T-cell (primary cell): ENCODE data around the gene MOCS2. TPM values are rescaled to one million over a fixed set of nuclear protein-coding genes. Genes with fewer than 3 reads are reported as not detected.

Experiments
- ATAC-seq, 4 experiments: fragments of 200-7000 bp in 3 of 4; fragments of 150-1000 bp in 1 of 4; cut with Tn5 transposase; replicated peaks in 1 of 4; 1 replicate in 3 of 4; 2 replicates in 1 of 4; pipeline ENCODE4 v1.10.0; 2021; ENCODE audit warnings: moderate library complexity in 3 of 4, mild to moderate bottlenecking in 2 of 4, moderate number of reproducible peaks in 1 of 4
- CTCF ChIA-PET, 2 donors: fragments of 300-600 bp; sonication (Branson Sonifier 250); formaldehyde crosslinking; loops; one replicate each; lab custom pipeline; 2022; ENCODE audit warnings: antibody characterized with exemption in 2 of 2; lab: Charles Lee
- POLR2A ChIA-PET, 2 donors: fragments of 300-600 bp; sonication (Branson Sonifier 250); formaldehyde crosslinking; loops; one replicate each; lab custom pipeline; 2022; ENCODE audit warnings: antibody characterized with exemption in 2 of 2; lab: Charles Lee
- DNase-seq, 35 experiments: peaks; one replicate each; pipeline versions ENCODE4 v3.0.0 to v3.0.0-alpha.2; 2013 to 2023
- H3K27ac ChIP-seq: one replicate; pipeline ENCODE4 v1.5.1; 2013; ENCODE audit warnings: low read length
- H3K27me3 ChIP-seq, 2 experiments: replicated peaks in 1 of 2; 1 replicate in 1 of 2; 2 replicates in 1 of 2; pipeline versions ENCODE4 v1.6.1 to v1.7.0; 2013; ENCODE audit warnings: low read length in 1 of 2, mixed read lengths in 1 of 2; ENCODE audit not compliant: control insufficient read depth in 2 of 2, insufficient read depth in 2 of 2; ENCODE audit errors: extremely low read depth in 1 of 2
- H3K36me3 ChIP-seq, 2 donors: 1 replicate in 1 of 2; 2 replicates in 1 of 2; pipeline versions ENCODE4 v1.6.1 to v1.7.0; 2013; ENCODE audit warnings: low read length in 1 of 2; ENCODE audit not compliant: control insufficient read depth in 2 of 2, insufficient read depth in 1 of 2; ENCODE audit errors: extremely low read depth in 1 of 2
- H3K4me1 ChIP-seq, 2 experiments: 1 replicate in 1 of 2; 2 replicates in 1 of 2; pipeline versions ENCODE4 v1.6.1 to v1.7.0; 2013; ENCODE audit warnings: low read length in 2 of 2, mixed read lengths in 1 of 2; ENCODE audit not compliant: insufficient read depth in 2 of 2, control insufficient read depth in 1 of 2; ENCODE audit errors: extremely low read depth in 1 of 2
- H3K4me3 ChIP-seq, 2 donors: 1 replicate in 1 of 2; 2 replicates in 1 of 2; pipeline versions ENCODE4 v1.5.1 to v1.7.0; 2013; ENCODE audit warnings: mild to moderate bottlenecking in 2 of 2, low read length in 1 of 2, moderate library complexity in 1 of 2; ENCODE audit not compliant: control insufficient read depth in 1 of 2; ENCODE audit errors: extremely low read depth in 1 of 2
- H3K9me3 ChIP-seq: 2 replicates; pipeline ENCODE4 v1.7.0; 2013
- H3K27ac Mint-ChIP-seq, 2 donors: one replicate each; pipeline ENCODE4 v1.8.0; 2020 to 2021; ENCODE audit warnings: mild to moderate bottlenecking in 2 of 2, mixed read lengths in 2 of 2
- H3K27me3 Mint-ChIP-seq, 2 donors: one replicate each; pipeline ENCODE4 v1.8.0; 2021 to 2022; ENCODE audit warnings: mixed read lengths in 2 of 2
- H3K36me3 Mint-ChIP-seq: one replicate; pipeline ENCODE4 v1.8.0; 2021; ENCODE audit warnings: mixed read lengths
- H3K4me1 Mint-ChIP-seq, 3 donors: one replicate each; pipeline ENCODE4 v1.8.0; 2020 to 2022; ENCODE audit warnings: mixed read lengths in 3 of 3, mild to moderate bottlenecking in 1 of 3
- H3K4me3 Mint-ChIP-seq, 3 donors: one replicate each; pipeline ENCODE4 v1.8.0; 2020 to 2022; ENCODE audit warnings: mild to moderate bottlenecking in 3 of 3, mixed read lengths in 3 of 3, moderate library complexity in 3 of 3
- H3K9me3 Mint-ChIP-seq, 3 donors: one replicate each; pipeline ENCODE4 v1.8.0; 2020 to 2022; ENCODE audit warnings: mixed read lengths in 3 of 3
- WGBS: methylation state at CpG from one replicate; pipeline ENCODE4 v1.1.5; 2013; ENCODE audit warnings: missing lambda C conversion rate; ENCODE audit not compliant: insufficient coverage; 5-methylcytosine and 5-hydroxymethylcytosine counted together
- total RNA-seq, 35 experiments: library from RNA in 6 of 35; stranded (reverse) in 6 of 35; fragments of 120-200 nt in 1 of 35; gene quantifications; one replicate each; pipeline versions ENCODE4 v1.2.1 to v1.2.4 and lab custom pipeline; 2013 to 2026

Gene MOCS2
- total RNA-seq, 5 donors from 2014 or later (not counting 1 experiment from before 2014, with no cell fraction given) = 15.2 to 26.1 (median 21.0) TPM

GRCh38 chr5:53105611-53106300 lies 3.8 kb downstream of the MOCS2 start:
- Histone ChIP-seq H3K9me3 (no peaks in the 10 kb centered on the region), H3K36me3 (peaks cover 0 to 28% of the 10 kb centered on the region in 2 donors), H3K4me1 (peaks cover 9 to 12% of the 10 kb centered on the region in 2 experiments), H3K4me3 (no peak overlapping the region), H3K27me3 (no peaks in the 10 kb centered on the region), H3K27ac (no peak overlapping the region)
- ChIA-PET POLR2A (no interaction called here), CTCF (interaction anchor here in 1 of 2 donors (0.8 to 2.3 kb wide), 3 partner anchors 9 to 12 kb away, joined by 3 to 6 read pairs (median 3); no protein-coding TSS in a partner anchor)
- Mint-ChIP-seq H3K27ac (no peak overlapping the region), H3K27me3 (no peaks in the 10 kb centered on the region), H3K36me3 (peaks cover 28% of the 10 kb centered on the region), H3K4me3 (no peak overlapping the region), H3K9me3 (no peaks in the 10 kb centered on the region), H3K4me1 (peaks cover 54 to 74% (median 64%) of the 10 kb centered on the region in 3 donors)
- ATAC-seq (no peak), DNase-seq (no peak)
- no CpG with 5 or more reads among the region's 5 CpGs for WGBS

GRCh38 chr5:53100606-53101005 lies 9.0 kb downstream of the MOCS2 start:
- Histone ChIP-seq H3K4me3 (no peak overlapping the region), H3K27me3 (no peaks in the 10 kb centered on the region), H3K36me3 (peaks cover 2 to 48% of the 10 kb centered on the region in 2 donors), H3K4me1 (no peaks in the 10 kb centered on the region), H3K9me3 (no peaks in the 10 kb centered on the region), H3K27ac (no peak overlapping the region)
- Mint-ChIP-seq H3K4me3 (no peak overlapping the region), H3K27ac (no peak overlapping the region), H3K9me3 (no peaks in the 10 kb centered on the region), H3K36me3 (peaks cover 44% of the 10 kb centered on the region), H3K27me3 (no peaks in the 10 kb centered on the region), H3K4me1 (peaks cover 18 to 29% (median 25%) of the 10 kb centered on the region in 3 donors)
- DNase-seq = no peak
- WGBS = no CpG with 5 or more reads among the region's 2 CpGs
- no peak for ATAC-seq
- ChIA-PET POLR2A (interaction anchor here in 1 of 2 donors (0.5 kb wide), 1 partner anchor 8 kb away, joined by 7 read pairs; no protein-coding TSS in a partner anchor), CTCF (interaction anchor here (0.6 to 7.3 kb wide), 4 partner anchors 11 to 193 kb away, joined by 3 to 125 read pairs (median 52); no protein-coding TSS in a partner anchor)

GRCh38 chr5:53099546-53099945 lies 10.0 kb downstream of the MOCS2 start:
- Histone ChIP-seq H3K4me3 (no peak overlapping the region), H3K27me3 (no peaks in the 10 kb centered on the region), H3K36me3 (peaks cover 2 to 48% of the 10 kb centered on the region in 2 donors), H3K9me3 (no peaks in the 10 kb centered on the region), H3K4me1 (no peaks in the 10 kb centered on the region), H3K27ac (no peak overlapping the region)
- WGBS = 80% methylated on average over 1 of the region's 2 CpGs
- Mint-ChIP-seq H3K27ac (no peak overlapping the region), H3K4me3 (no peak overlapping the region), H3K9me3 (no peaks in the 10 kb centered on the region), H3K27me3 (no peaks in the 10 kb centered on the region), H3K36me3 (peaks cover 35% of the 10 kb centered on the region), H3K4me1 (peaks cover 9 to 19% (median 14%) of the 10 kb centered on the region in 3 donors)
- CTCF ChIA-PET = interaction anchor here (1.3 to 7.3 kb wide), 3 partner anchors 10 to 151 kb away, joined by 4 to 125 read pairs (median 100); partner anchors contain the start of gene MOCS2 (in 1 of the 2)
- POLR2A ChIA-PET = no interaction called here
- DNase-seq (no peak), ATAC-seq (no peak)

- CTCF ChIA-PET = interaction anchor here (1.0 to 7.3 kb wide), 8 partner anchors 9 to 1134 kb away, joined by 3 to 125 read pairs (median 5); partner anchors contain the start of gene MOCS2 (in 1 of the 2)
- no peak overlapping the region for H3K4me3 ChIP-seq
Measured at GRCh38 chr5:53095931-53096525, 13.5 kb downstream of the MOCS2 start.

GRCh38 chr5:53095217-53095616 lies 14.3 kb downstream of the MOCS2 start:
- no peak overlapping the region for H3K27ac ChIP-seq
- 100% methylated on average over 2 of the region's 7 CpGs for WGBS
- H3K36me3 Mint-ChIP-seq = peaks cover 24% of the 10 kb centered on the region
- no peak overlapping the region for H3K4me3 Mint-ChIP-seq
- no peaks in the 10 kb centered on the region for H3K4me1 ChIP-seq
- H3K27me3 Mint-ChIP-seq = no peaks in the 10 kb centered on the region
- no peaks in the 10 kb centered on the region for H3K9me3 ChIP-seq
- no peak overlapping the region for H3K27ac Mint-ChIP-seq
- H3K4me3 ChIP-seq = no peak overlapping the region
- POLR2A ChIA-PET = interaction anchor here (0.5 to 1.0 kb wide), 2 partner anchors 20 to 146 kb away, joined by 3 read pairs; no protein-coding TSS in a partner anchor
- no peaks in the 10 kb centered on the region for H3K9me3 Mint-ChIP-seq
- no peak for ATAC-seq
- H3K36me3 ChIP-seq = peaks cover 0 to 21% of the 10 kb centered on the region in 2 donors
- peaks cover 2% of the 10 kb centered on the region in 3 donors for H3K4me1 Mint-ChIP-seq
- no peak for DNase-seq
- CTCF ChIA-PET = interaction anchor here (1.0 to 7.3 kb wide), 5 partner anchors 10 to 1135 kb away, joined by 3 to 125 read pairs (median 4); no protein-coding TSS in a partner anchor
- H3K27me3 ChIP-seq = no peaks in the 10 kb centered on the region

More at GRCh38 chr5:53095931-53096525, 13.5 kb downstream of the MOCS2 start:
- peak; percentile 71 to 82 (median 76) for ATAC-seq
- no peaks in the 10 kb centered on the region for H3K27me3 Mint-ChIP-seq
- Histone ChIP-seq H3K36me3 (peaks cover 2 to 28% of the 10 kb centered on the region in 2 donors), H3K4me1 (no peaks in the 10 kb centered on the region), H3K9me3 (no peaks in the 10 kb centered on the region), H3K27ac (no peak overlapping the region), H3K27me3 (no peaks in the 10 kb centered on the region)
- H3K27ac Mint-ChIP-seq = no peak overlapping the region
- no peaks in the 10 kb centered on the region for H3K9me3 Mint-ChIP-seq
- peaks cover 26% of the 10 kb centered on the region for H3K36me3 Mint-ChIP-seq
- peak; percentile 12 to 80 (median 52) for DNase-seq
- no peak overlapping the region for H3K4me3 Mint-ChIP-seq
- POLR2A ChIA-PET = interaction anchor here in 1 of 2 donors (1.1 kb wide), 1 partner anchor 14 kb away, joined by 4 read pairs; no protein-coding TSS in a partner anchor
- WGBS = no CpG with 5 or more reads among the region's 3 CpGs
- H3K4me1 Mint-ChIP-seq = peaks cover 0 to 2% (median 0%) of the 10 kb centered on the region in 3 donors

GRCh38 chr5:53092242-53092641 lies 17.3 kb downstream of the MOCS2 start:
- ATAC-seq (no peak), DNase-seq (no peak)
- no peaks in the 10 kb centered on the region for H3K9me3 ChIP-seq
- no peak overlapping the region for H3K4me3 ChIP-seq
- no peak overlapping the region for H3K4me3 Mint-ChIP-seq
- no peaks in the 10 kb centered on the region for H3K27me3 ChIP-seq
- no CpG with 5 or more reads among the region's 2 CpGs for WGBS
- H3K36me3 Mint-ChIP-seq = peaks cover 3% of the 10 kb centered on the region
- H3K4me1 ChIP-seq = peaks cover 0 to 7% of the 10 kb centered on the region in 2 experiments
- no peaks in the 10 kb centered on the region for H3K27me3 Mint-ChIP-seq
- POLR2A ChIA-PET = no interaction called here
- no peaks in the 10 kb centered on the region for H3K36me3 ChIP-seq
- no peak overlapping the region for H3K27ac Mint-ChIP-seq
- no peaks in the 10 kb centered on the region for H3K9me3 Mint-ChIP-seq
- no peak overlapping the region for H3K27ac ChIP-seq
- CTCF ChIA-PET = interaction anchor here (1.1 to 3.5 kb wide), 4 partner anchors 19 to 144 kb away, joined by 3 to 43 read pairs (median 17); no protein-coding TSS in a partner anchor
- peaks cover 13 to 15% (median 13%) of the 10 kb centered on the region in 3 donors for H3K4me1 Mint-ChIP-seq
